Cardiac muscle cell (in vitro differentiated cells and primary cell): ENCODE results near the gene NPAS3. TPM values are rescaled to one million over a fixed set of nuclear protein-coding genes. Genes with fewer than 3 reads are reported as not detected.
A peak's percentile ranks its signal among the peaks of the same experiment; 100 is the strongest.

Experiments
- DNase-seq, 2 donors: peaks; one replicate each; pipeline versions ENCODE4 v3.0.0 to v3.0.0-alpha.2; 2010 to 2017; ENCODE audit warnings: low read depth in 1 of 2, low spot score in 1 of 2
- H3K27ac ChIP-seq: fragments of 200-600 bp; sonication (generic); 2 replicates; pipeline ENCODE4 v1.5.1; 2016
- H3K27me3 ChIP-seq: fragments of 200-600 bp; sonication (generic); 2 replicates; pipeline ENCODE4 v1.6.0; 2016; ENCODE audit warnings: control low read depth
- H3K36me3 ChIP-seq: fragments of 200-600 bp; sonication (generic); 2 replicates; pipeline ENCODE4 v1.5.1; 2016; ENCODE audit warnings: control low read depth
- H3K4me1 ChIP-seq: fragments of 200-600 bp; sonication (generic); 2 replicates; pipeline ENCODE4 v1.8.1; 2017; ENCODE audit warnings: low read depth, mild to moderate bottlenecking, mixed run types
- H3K4me3 ChIP-seq: fragments of 200-600 bp; sonication (generic); 2 replicates; pipeline ENCODE4 v1.5.1; 2016; ENCODE audit warnings: mild to moderate bottlenecking
- H3K9me3 ChIP-seq: fragments of 200-600 bp; sonication (generic); 2 replicates; pipeline ENCODE4 v1.5.1; 2017; ENCODE audit warnings: low read depth, mild to moderate bottlenecking, control low read depth
- polyA plus RNA-seq: library from polyadenylated mRNA; unstranded; fragments of >200 nt; fragmentation: Nextera tagmentation; extraction: Ambion mirVana; gene quantifications from 2 replicates; pipeline ENCODE4 v1.2.1, GENCODE V29; 2016
- total RNA-seq: library from RNA; depleted of rRNA; stranded (reverse); fragments of >200 nt; gene quantifications from 2 replicates; pipeline ENCODE4 v1.2.3, GENCODE V29; 2016
- TF ChIP-seq, protein P1 (sequence below): IDR thresholded peaks from 2 replicates; pipeline ENCODE4 v1.5.1; 2012; ENCODE audit warnings: low read depth, mild to moderate bottlenecking, low read length

The NPAS3 gene
- total and polyA plus RNA-seq, 2 experiments from 2014 or later: 0.18 TPM

DNA sequence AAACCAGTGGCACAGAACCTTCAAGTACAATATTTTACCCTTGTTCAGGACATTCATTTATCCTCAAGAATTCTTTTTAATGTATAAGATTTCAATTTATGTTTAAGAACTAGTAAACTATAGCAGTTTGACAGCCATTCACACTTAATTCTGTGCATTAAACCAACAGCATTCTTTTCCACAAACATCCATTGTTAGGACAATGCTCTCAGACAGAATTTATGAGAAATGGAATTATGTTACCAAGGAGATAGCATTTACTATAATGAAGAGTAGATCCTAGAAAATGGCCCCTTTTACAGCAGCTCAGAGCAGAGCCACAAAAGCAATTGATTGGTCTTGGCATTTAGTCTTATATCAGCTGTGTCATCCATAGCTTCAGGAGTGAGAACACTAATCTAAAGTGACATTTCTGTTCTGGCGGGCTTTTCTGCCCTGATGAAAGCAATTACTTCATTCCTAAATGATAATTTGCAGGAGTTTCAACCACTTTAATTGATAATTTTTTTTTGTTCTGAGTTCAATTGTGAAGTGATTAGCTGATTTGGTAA, 268.9 kb downstream of the NPAS3 start:
- Histone ChIP-seq H3K27me3 (no peaks in the 10 kb centered on the region), H3K9me3 (no peaks in the 10 kb centered on the region), H3K27ac (no peak overlapping the region), H3K4me1 (no peaks in the 10 kb centered on the region), H3K36me3 (no peaks in the 10 kb centered on the region), H3K4me3 (no peak overlapping the region)
- DNase-seq: no peak
- TF ChIP-seq, protein P1, sequence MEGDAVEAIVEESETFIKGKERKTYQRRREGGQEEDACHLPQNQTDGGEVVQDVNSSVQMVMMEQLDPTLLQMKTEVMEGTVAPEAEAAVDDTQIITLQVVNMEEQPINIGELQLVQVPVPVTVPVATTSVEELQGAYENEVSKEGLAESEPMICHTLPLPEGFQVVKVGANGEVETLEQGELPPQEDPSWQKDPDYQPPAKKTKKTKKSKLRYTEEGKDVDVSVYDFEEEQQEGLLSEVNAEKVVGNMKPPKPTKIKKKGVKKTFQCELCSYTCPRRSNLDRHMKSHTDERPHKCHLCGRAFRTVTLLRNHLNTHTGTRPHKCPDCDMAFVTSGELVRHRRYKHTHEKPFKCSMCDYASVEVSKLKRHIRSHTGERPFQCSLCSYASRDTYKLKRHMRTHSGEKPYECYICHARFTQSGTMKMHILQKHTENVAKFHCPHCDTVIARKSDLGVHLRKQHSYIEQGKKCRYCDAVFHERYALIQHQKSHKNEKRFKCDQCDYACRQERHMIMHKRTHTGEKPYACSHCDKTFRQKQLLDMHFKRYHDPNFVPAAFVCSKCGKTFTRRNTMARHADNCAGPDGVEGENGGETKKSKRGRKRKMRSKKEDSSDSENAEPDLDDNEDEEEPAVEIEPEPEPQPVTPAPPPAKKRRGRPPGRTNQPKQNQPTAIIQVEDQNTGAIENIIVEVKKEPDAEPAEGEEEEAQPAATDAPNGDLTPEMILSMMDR: no peak

DNA sequence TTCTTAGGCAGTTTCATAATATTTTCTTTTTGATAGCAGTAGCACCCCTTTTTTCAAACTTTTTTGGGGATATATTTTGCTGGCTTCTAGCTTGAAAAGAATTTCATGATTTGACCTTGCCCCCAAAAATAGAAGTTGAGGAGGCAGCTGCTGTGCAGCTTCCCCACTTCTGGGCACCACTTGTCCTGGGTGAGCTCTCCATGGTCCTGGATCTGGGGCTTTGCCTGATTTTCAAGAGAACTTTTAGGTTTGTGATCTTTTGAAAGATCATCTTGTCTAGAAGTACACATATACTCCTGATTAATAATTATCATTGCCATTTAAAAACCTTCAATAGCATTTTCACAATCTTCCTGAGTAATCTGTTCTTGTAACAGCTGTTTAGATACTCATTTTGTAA, 271.6 kb downstream of the NPAS3 start:
- DNase-seq: peak; percentile 38 to 75
- Histone ChIP-seq H3K4me3 (no peak overlapping the region), H3K4me1 (no peaks in the 10 kb centered on the region), H3K27me3 (no peaks in the 10 kb centered on the region), H3K36me3 (no peaks in the 10 kb centered on the region), H3K9me3 (no peaks in the 10 kb centered on the region), H3K27ac (no peak overlapping the region)
- TF ChIP-seq, protein P1: no peak

DNA sequence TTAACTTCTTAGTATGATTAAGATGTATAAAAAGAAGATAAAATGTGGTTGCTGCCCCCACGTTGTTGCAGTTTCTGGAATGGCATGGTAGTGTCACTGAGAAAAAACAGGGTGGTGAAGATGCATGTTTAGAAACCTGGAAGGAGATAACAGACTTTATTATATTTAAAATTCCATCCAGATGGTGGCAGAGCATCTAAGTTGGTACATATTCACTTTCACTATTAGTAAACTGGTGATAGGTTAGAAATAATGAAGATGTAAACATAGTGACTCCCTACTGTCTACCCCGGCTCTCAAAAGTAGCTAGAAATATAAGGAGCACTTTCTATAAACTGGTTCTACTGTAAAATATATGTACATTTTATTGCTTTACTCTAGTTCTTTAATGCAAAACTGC, 279.3 kb downstream of the NPAS3 start:
- Histone ChIP-seq H3K4me3 (no peak overlapping the region), H3K36me3 (no peaks in the 10 kb centered on the region), H3K27me3 (no peaks in the 10 kb centered on the region), H3K9me3 (no peaks in the 10 kb centered on the region), H3K27ac (no peak overlapping the region), H3K4me1 (no peaks in the 10 kb centered on the region)
- TF ChIP-seq, protein P1: no peak
- no peak for DNase-seq

DNA sequence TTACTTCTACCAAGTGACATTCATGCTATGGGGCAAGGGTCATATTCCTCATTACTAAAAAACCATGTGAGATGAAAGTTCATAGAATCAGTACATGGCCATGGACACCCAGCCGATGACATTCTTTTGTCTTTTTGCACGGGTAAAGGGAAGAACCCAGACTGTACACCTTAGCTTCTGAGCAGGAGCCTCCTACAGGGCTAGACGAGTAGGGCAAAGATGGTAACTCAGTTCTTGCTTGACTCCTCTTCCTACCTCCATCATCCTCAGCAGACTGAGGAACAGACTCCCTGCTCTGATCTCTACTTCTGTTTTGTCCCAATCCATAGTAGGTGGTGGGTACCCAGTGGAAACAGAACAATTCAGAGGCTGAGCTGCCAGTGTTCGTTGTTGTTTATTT, 281.3 kb downstream of the NPAS3 start:
- DNase-seq: no peak
- H3K36me3 ChIP-seq: no peaks in the 10 kb centered on the region
- H3K27ac ChIP-seq: no peak overlapping the region
- no peaks in the 10 kb centered on the region for H3K4me1 ChIP-seq
- no peaks in the 10 kb centered on the region for H3K9me3 ChIP-seq
- H3K4me3 ChIP-seq: no peak overlapping the region
- no peaks in the 10 kb centered on the region for H3K27me3 ChIP-seq
- TF ChIP-seq, protein P1: no peak

- H3K36me3 ChIP-seq: no peaks in the 10 kb centered on the region
- H3K4me1 ChIP-seq: no peaks in the 10 kb centered on the region
- H3K27ac ChIP-seq: no peak overlapping the region
- H3K4me3 ChIP-seq: no peak overlapping the region
- peak in 1 of 2 donors; percentile 18 for DNase-seq
- H3K9me3 ChIP-seq: no peaks in the 10 kb centered on the region
- H3K27me3 ChIP-seq: no peaks in the 10 kb centered on the region
- TF ChIP-seq, protein P1: no peak
Measured at GRCh38 chr14:33229269-33229929, 290.7 kb downstream of the NPAS3 start.
